Measurements from ENCODE around the gene CRLF3.
"Not testable (repeated sequence)": the region's sequence is repeated elsewhere in the genome, so short reads cannot be mapped to it uniquely, and the experiment has no call there.

The CRLF3 gene

DNA sequence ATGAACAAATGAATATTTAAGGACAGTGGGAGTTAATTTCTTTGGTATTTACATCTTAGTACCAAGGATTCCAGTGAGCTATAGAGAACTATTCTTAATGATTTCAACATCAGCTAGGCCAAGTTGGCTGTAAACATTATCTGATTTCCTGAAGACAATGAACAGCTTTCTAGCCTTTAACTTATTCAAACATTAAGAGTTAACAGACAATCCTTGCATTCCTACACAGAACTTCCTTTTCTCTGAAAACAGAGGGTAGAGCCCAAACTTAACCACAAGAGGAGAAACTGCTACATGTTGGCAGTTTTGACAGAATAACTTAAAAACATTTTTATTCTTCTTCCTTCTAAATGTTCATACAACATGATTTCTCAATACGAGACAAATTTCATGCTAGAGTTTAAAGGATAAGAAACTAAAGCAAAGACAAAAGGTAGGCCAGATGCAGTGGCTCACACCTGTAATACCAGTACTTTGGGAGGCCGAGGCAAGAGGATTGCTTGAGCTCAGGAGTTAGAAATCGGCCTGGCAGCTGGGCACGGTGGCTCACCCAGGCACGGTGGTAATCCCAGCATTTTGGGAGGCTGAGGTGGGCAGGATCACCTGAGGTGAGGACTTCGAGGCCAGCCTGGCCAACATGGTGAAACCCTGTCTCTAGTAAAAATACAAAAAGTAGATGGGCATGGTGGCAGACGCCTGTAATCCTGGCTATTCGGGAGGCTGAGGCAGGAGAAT is 4.4 kb downstream of the CRLF3 start:
- Histone ChIP-seq H3K4me3 (IDR thresholded peaks at IDR 0.05; ENCODE audit: insufficient read depth, low read depth, low read length) (no peak overlapping the region), H2AFZ (ENCODE audit: low read depth) (no peak overlapping the region), H3K27me3 (ENCODE audit: insufficient read depth, low read depth) (no peaks in the 10 kb centered on the region), H3K36me3 (ENCODE audit: insufficient read depth) (no peaks in the 10 kb centered on the region), H3K9ac (no peak overlapping the region), H3K4me1 (ENCODE audit: low read depth, poor library complexity, severe bottlenecking) (peaks cover 27% of the 10 kb centered on the region), H3K27ac (no peak overlapping the region), H4K20me1 (ENCODE audit: insufficient read depth) (no peaks in the 10 kb centered on the region), H3K79me2 (ENCODE audit: insufficient read depth, low read depth) (peaks cover 56% of the 10 kb centered on the region), H3K4me2 (no peak overlapping the region)
- TF ChIP-seq, protein P1, sequence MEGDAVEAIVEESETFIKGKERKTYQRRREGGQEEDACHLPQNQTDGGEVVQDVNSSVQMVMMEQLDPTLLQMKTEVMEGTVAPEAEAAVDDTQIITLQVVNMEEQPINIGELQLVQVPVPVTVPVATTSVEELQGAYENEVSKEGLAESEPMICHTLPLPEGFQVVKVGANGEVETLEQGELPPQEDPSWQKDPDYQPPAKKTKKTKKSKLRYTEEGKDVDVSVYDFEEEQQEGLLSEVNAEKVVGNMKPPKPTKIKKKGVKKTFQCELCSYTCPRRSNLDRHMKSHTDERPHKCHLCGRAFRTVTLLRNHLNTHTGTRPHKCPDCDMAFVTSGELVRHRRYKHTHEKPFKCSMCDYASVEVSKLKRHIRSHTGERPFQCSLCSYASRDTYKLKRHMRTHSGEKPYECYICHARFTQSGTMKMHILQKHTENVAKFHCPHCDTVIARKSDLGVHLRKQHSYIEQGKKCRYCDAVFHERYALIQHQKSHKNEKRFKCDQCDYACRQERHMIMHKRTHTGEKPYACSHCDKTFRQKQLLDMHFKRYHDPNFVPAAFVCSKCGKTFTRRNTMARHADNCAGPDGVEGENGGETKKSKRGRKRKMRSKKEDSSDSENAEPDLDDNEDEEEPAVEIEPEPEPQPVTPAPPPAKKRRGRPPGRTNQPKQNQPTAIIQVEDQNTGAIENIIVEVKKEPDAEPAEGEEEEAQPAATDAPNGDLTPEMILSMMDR (conservative IDR thresholded peaks at IDR 0.05; ENCODE audit: low read depth, low read length), result no peak

DNA sequence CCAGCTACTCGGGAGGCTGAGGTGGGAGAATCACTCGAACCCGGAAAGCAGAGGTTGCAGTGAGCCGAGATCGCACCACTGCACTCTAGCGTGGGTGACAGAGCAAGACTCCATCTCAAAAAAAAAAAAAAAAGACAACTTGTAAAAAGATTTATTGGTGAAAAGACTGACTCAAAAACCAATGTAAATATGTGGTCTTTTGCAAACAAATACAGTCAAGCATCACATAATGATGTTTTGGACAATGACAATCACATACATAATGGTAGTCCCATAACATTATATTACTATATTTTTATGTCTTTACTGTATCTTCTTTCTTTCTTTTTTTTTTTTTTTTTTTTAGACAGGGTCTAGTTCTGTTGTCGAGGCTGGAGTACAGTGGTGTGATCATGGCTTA is 8.3 kb downstream of the CRLF3 start:
- Histone ChIP-seq H4K20me1 (ENCODE audit: insufficient read depth) (no peaks in the 10 kb centered on the region), H2AFZ (ENCODE audit: low read depth) (no peak overlapping the region), H3K9ac (no peak overlapping the region), H3K27me3 (ENCODE audit: insufficient read depth, low read depth) (no peaks in the 10 kb centered on the region), H3K4me3 (IDR thresholded peaks at IDR 0.05; ENCODE audit: insufficient read depth, low read depth, low read length) (no peak overlapping the region), H3K36me3 (ENCODE audit: insufficient read depth) (no peaks in the 10 kb centered on the region), H3K4me1 (ENCODE audit: low read depth, poor library complexity, severe bottlenecking) (peaks cover 17% of the 10 kb centered on the region), H3K27ac (no peak overlapping the region), H3K79me2 (ENCODE audit: insufficient read depth, low read depth) (peaks cover 30% of the 10 kb centered on the region), H3K4me2 (no peak overlapping the region)
- TF ChIP-seq, protein P1 (conservative IDR thresholded peaks at IDR 0.05; ENCODE audit: low read depth, low read length), result no peak

DNA sequence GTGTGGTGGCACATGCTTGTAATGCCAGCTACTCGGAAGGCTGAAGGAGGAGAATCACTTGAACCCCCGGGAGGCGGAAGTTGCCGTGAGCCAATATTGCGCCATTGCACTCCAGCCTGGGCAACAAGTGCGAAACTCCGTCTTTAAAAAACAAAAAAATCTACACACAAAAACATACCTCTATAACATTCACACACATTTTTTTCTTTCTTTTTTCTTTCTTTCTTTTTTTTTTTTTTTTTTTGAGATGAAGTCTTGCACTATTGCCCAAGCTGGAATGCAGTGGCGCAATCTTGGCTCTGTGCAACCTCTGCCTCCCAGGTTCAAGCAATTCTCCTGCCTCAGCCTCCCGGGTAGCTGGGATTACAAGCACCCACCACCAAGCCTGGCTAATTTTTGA is 9.6 kb downstream of the CRLF3 start:
- not testable (repeated sequence) for H3K27ac ChIP-seq; H3K9ac ChIP-seq; H3K4me2 ChIP-seq; H2AFZ ChIP-seq (ENCODE audit: low read depth); H3K36me3 ChIP-seq (ENCODE audit: insufficient read depth); H4K20me1 ChIP-seq (ENCODE audit: insufficient read depth); H3K4me3 ChIP-seq (IDR thresholded peaks at IDR 0.05; ENCODE audit: insufficient read depth, low read depth, low read length); H3K27me3 ChIP-seq (ENCODE audit: insufficient read depth, low read depth)
- Histone ChIP-seq H3K4me1 (ENCODE audit: low read depth, poor library complexity, severe bottlenecking) (peaks cover 17% of the 10 kb centered on the region), H3K79me2 (ENCODE audit: insufficient read depth, low read depth) (peaks cover 23% of the 10 kb centered on the region; the same call in 1 of the 2 replicates)

DNA sequence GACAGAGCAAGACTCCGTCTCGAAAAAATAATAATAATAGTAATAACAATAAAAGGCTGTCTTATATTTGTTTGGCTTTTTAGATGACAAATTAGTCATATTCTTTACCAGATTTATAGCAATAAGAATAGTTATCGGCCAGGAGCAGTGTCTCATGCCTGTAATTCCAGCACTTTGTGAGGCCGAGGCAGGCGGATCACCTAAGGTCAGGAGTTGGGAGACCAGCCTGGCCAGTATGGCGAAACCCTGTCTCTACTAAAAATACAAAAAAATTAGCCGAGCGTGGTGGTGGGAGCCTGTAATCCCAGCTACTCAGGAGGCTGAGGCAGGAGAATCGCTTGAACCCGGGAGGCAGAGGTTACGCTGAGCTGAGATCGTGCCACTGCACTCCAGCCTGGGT is 10.3 kb downstream of the CRLF3 start:
- H3K27ac ChIP-seq; H3K27me3 ChIP-seq (ENCODE audit: insufficient read depth, low read depth); H3K4me2 ChIP-seq; H3K9ac ChIP-seq; H3K4me3 ChIP-seq (IDR thresholded peaks at IDR 0.05; ENCODE audit: insufficient read depth, low read depth, low read length); H3K36me3 ChIP-seq (ENCODE audit: insufficient read depth); H4K20me1 ChIP-seq (ENCODE audit: insufficient read depth); H2AFZ ChIP-seq (ENCODE audit: low read depth): not testable (repeated sequence)
- Histone ChIP-seq H3K4me1 (ENCODE audit: low read depth, poor library complexity, severe bottlenecking) (peaks cover 17% of the 10 kb centered on the region), H3K79me2 (ENCODE audit: insufficient read depth, low read depth) (peaks cover 18% of the 10 kb centered on the region; the same call in 1 of the 2 replicates)

DNA sequence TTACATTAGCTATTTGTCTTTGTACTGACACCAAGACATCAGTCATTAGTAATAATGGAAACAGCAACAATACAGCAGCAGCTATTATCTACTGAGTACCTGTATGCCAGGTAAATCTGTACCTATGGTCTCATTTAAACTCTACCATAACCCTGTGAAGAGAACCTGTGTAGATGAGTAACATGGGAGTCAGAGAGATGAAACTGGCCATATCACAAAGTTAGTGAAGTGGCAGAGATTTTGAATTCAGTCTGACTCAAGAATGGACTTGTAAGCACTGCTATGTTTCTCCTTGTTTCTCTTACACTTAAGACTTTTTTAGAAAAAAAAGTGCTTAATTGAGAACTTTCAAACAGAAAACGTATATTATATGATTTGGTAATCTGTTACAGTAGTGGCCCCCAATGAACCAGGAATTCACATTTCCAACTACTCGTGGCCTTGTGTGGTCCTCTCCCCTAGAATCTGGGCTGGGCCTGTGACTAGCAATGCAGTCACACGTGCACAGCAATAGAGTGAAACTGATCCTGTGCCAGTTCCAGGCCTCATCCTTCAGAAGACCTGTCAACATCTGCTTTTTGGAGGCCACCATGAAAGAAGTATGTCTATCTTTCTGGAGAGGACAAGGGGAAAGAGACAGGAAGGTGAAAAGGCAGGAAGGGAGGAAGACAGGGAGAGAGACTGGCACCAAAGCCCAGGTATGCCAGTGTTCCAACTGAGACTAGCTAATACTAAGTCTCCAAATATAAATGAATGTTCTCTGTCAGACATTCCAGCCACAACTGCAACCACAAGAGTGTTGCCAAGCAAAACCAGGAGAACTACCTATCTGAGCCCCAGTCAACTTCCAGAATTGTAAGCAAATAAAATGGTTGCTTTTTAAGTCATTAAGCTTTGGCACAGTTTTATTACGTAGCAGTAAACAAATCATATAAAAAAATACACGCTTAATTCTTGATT is 12.0 kb downstream of the CRLF3 start:
- no peaks in the 10 kb centered on the region for H3K36me3 ChIP-seq (ENCODE audit: insufficient read depth)
- H3K4me1 ChIP-seq (ENCODE audit: low read depth, poor library complexity, severe bottlenecking), result peaks cover 25% of the 10 kb centered on the region
- H3K27me3 ChIP-seq (ENCODE audit: insufficient read depth, low read depth), result no peaks in the 10 kb centered on the region
- no peak overlapping the region for H3K9ac ChIP-seq
- H3K4me3 ChIP-seq (IDR thresholded peaks at IDR 0.05; ENCODE audit: insufficient read depth, low read depth, low read length), result no peak overlapping the region
- TF ChIP-seq, protein P1 (conservative IDR thresholded peaks at IDR 0.05; ENCODE audit: low read depth, low read length), result no peak
- no peaks in the 10 kb centered on the region for H4K20me1 ChIP-seq (ENCODE audit: insufficient read depth)
- no peak overlapping the region for H2AFZ ChIP-seq (ENCODE audit: low read depth)
- no peak overlapping the region for H3K27ac ChIP-seq
- peaks cover 17% of the 10 kb centered on the region; the same call in 1 of the 2 replicates for H3K79me2 ChIP-seq (ENCODE audit: insufficient read depth, low read depth)
- peak overlapping the region; percentile 3; the same call in 1 of the 2 replicates for H3K4me2 ChIP-seq
